IPS-NIHi7 (cell line): ENCODE measurements around the gene APLP2.
"Not testable (repeated sequence)": the region's sequence is repeated elsewhere in the genome, so short reads cannot be mapped to it uniquely, and the experiment has no call there.

Source experiments
- DNase-seq: peaks from one replicate; pipeline ENCODE4 v3.0.0; 2012; ENCODE audit warnings: mixed read lengths; ENCODE audit errors: extremely low spot score

The APLP2 gene

DNA sequence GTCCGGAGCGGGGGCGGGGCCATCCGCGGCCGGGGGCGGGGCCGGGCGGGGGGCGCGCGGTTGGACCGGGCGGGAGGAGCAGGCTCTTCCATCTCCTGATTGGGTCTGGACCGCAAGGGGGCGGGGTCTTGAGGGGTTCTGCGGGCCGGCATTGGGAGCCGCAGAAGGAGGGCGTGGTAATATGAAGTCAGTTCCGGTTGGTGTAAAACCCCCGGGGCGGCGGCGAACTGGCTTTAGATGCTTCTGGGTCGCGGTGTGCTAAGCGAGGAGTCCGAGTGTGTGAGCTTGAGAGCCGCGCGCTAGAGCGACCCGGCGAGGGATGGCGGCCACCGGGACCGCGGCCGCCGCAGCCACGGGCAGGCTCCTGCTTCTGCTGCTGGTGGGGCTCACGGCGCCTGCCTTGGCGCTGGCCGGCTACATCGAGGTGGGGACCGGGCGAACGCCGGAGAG, at the start of gene APLP2:
TSS of gene APLP2 (plus strand) at position 236 of the 450 bp plus-strand sequence. CDS start at position 320, 84 bp downstream.
- DNase-seq: peak; percentile 97

GRCh38 chr11:130020323-130020722, 49.4 kb upstream of the APLP2 start:
- peak; percentile 30 for DNase-seq

DNA sequence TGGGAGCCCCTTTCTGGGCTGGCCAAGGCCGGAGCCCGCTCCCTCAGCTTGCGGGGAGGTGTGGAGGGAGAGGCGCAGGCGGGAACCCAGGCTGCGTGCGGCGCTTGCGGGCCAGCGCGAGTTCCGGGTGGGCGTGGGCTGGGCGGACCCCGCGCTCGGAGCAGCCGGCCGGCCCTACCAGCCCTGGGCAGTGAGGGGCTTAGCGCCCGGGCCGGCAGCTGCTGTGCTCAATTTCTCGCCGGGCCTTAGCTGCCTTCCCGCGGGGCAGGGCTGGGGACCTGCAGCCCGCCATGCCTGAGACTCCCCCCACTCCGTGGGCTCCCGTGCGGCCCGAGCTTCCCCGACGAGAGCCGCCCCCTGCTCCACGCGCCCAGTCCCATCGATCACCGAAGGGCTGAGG, 48.1 kb upstream of the APLP2 start:
- not testable (repeated sequence) for DNase-seq

DNA sequence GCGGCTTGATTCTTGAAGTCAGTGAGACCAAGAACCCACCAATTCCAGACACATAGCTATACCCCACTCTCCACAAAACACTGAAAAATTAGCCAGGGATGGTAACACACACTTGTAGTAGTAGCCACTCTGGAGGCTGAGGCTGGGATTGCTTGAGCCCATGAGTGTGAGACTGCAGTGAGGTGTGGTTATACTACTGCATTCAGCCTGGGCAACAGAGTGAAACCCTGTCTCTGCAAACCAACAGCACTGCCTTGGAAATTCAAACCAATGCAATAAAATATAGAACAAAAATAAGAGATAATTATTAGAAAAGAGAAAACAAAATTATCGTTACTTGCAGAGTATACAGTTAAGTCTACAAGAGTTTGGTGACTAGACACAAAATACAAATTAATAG, 46.9 kb upstream of the APLP2 start:
- no peak for DNase-seq

GRCh38 chr11:130023204-130023603, 46.5 kb upstream of the APLP2 start:
- no peak for DNase-seq

GRCh38 chr11:130024361-130024760, 45.3 kb upstream of the APLP2 start:
- no peak for DNase-seq

GRCh38 chr11:130025371-130025770, 44.3 kb upstream of the APLP2 start:
- DNase-seq: no peak

- DNase-seq: no peak
These were observed 40.6 kb upstream of the APLP2 start for GRCh38 chr11:130029137-130029536.

- DNase-seq: no peak
These were observed 38.6 kb upstream of the APLP2 start for GRCh38 chr11:130031056-130031455.

DNA sequence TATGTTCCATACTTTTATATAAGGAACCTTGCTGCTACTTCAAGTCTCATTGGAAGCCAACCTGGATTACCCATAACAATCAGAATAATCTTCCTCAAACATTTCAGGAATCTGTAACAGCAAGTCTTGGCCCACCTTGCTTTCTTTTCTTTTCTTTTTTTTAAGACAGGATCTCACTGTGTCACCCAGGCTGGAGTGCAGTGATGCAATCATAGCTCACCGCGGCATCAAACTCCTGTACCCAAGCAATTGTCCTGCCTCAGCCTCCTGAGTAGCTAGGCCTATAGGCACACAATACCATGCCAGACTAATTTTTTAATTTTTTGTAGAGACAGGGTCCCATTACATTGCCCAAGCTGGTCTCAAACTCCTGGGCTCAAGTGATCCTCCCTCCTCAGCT, 37.7 kb upstream of the APLP2 start:
- DNase-seq: no peak

- no peak for DNase-seq
These were observed 36.8 kb upstream of the APLP2 start for GRCh38 chr11:130032931-130033330.

GRCh38 chr11:130034236-130034635, 35.5 kb upstream of the APLP2 start:
- DNase-seq: no peak

DNA sequence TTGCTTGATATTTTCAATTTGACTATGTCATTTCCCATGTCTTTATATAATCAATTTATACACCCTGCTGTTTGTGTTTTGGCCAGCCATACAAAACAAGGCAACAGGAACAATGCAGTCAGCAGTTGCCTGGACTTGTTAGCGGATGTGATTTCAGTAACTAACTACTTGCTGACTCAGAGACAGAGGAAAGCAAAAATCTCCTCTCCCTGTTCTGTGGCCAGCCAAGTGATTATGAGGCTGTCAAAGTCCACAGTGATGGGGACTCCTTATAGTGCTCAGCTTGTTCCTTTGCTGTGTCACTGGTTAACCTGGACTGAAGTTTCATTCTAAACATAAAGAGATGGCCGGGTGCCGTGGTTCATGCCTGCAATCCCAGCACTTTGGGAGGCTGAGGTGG, 32.6 kb upstream of the APLP2 start:
- DNase-seq: no peak

DNA sequence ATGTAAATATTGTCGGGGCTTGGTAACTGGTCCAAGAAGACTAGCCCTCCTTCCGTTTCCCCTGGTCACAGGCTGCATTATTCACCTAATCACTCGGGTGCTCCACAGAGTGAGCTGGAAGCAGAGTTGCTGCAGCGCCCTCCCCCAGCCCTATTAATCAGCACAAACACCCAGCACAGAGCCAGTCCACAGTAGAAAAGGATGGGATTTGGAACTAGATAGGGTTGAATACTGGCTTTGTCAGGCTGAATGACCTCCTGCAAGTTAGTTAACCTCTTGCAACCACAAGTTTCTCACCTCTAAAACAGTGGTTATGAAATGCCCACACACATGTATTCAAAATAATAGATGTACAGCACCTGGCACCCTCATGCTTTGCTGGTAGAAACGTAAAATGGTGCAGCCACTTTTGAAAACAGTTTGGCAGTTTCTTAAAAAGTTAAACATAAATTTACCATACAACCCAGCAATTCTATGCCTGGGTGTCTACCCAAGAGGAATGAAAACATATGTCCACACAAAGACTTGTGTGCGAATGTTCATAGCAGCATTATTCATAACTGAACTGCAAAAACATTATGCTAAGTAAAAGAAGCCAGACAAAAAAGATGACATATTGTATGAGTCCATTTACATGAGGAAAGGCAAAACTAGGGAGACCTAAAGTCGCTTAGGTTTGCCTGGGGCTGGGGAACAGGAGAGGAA, 31.7 kb upstream of the APLP2 start:
- peak; percentile 55 for DNase-seq

- DNase-seq: no peak
These were observed 29.3 kb upstream of the APLP2 start for GRCh38 chr11:130040281-130040940.

DNA sequence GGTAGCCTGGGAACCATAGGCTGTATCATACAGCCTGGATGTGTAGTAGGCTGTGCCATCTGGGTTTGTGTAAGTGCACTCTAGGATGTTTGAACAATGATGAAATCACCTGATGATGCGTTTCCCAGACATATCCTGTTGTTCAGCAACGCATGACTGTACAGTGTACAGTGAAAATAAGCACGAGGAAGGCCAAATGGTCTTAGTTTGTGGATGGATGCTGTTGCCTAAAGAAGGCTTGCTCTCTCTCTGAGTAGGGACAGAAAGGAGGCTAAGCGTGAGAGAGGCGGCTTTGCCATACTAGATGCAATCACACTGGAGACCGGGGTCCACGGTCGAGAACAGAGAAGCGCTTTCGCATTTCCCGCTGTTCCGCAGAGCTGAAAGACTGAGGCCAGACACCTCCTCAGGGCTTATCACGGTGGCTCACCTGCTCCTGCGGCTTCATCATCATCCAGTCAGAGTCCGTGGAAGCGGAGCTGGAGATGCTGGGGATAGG, 27.6 kb upstream of the APLP2 start:
- no peak for DNase-seq

GRCh38 chr11:130043575-130043974, 26.1 kb upstream of the APLP2 start:
- DNase-seq: no peak

DNA sequence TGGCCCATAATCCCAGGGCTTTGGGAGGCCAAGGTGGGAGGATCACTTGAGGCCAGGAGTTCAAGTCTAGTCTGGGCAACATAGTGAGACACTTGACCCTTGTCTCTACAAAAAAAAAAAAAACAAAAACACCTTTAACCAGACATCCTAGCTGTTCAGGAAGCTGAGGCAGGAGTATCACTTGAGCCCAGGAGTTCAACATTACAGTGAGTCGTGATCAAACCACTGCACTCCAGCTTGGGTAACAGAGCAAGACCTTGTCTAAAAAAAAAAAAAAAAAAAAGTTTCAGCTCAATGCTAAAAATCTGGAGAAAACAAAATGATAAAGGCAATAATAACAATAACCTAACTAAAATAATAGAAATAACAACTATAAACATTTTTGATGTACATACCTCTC, 22.6 kb upstream of the APLP2 start:
- no peak for DNase-seq

GRCh38 chr11:130049328-130049771, 20.3 kb upstream of the APLP2 start:
- DNase-seq: no peak

DNA sequence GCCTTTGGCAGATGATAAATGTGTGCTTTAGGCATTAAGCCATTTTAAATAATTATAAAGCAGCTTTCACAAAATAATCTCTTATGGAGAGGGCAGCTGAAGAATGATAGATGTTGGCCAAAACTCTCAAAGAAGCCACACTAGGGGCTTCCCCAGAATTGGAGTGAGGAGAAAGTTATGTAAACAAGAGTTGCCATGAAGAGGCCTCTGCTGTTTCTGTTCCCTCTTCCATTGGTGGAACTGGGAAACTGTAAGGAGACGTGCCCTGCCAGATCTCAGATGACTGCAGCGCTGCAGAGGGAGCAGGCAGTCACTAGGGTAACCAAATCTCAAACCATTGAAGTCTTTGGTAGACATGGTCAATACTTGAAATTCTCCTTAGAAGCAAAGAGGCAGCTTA, 19.4 kb upstream of the APLP2 start:
- DNase-seq: peak; percentile 25

DNA sequence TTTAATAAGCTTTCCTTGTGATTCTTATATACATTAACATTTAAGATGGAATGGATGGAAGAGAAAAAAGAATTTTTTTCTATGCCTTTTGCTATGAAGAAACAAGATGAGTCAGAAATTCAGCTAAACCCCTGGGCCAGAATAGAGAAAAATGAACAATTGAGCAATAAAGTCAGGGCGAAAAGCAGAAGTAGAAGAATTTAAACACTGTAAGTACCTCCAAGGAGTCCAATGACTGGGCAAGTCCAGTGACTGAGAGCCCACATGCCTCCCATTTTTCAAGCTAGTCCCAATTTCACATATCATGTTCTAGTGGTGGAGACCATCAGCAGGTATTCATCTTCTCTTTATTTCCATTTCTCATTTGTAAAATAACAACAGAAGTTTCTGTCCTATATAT, 18.6 kb upstream of the APLP2 start:
- DNase-seq: no peak

DNA sequence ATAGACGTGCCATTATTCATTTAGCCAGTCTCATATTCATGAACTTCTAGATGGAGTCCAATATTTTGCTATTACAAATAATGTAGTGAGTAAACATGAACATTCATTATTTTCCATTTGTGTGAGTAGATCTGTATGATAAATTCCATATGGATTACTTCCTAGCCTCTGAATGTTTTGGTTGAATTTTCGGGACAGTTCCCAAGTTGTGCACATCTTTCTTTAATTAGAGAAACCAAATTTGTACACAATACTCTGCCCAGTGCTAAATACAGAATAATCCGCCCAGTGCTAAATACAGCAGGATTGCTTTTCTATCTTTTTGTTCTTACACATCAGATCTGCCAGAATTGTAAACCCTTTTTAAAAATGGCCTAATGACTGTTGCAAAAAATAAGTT, 17.1 kb upstream of the APLP2 start:
- DNase-seq: no peak

DNA sequence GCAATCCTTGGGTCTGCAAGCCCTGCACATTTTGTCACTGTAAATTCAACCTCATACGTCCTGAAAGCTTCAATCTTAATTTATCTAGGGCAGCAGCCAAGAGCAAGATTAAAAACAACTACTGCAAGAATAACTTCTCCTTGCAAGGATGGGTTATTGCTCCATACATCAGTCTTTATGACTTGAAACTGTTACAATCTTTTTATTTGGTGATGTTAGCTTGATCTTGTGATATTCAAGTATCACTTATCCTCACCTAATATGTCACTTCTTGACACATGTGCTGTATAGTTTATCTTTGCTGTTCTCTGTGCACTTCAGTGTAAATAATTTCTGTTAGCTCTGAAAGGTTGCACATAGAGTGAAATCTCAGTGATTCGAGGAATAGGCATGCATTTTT, 14.7 kb upstream of the APLP2 start:
- no peak for DNase-seq
